ENCODE measurements around the gene KCNJ2.

KCNJ2 gene

DNA sequence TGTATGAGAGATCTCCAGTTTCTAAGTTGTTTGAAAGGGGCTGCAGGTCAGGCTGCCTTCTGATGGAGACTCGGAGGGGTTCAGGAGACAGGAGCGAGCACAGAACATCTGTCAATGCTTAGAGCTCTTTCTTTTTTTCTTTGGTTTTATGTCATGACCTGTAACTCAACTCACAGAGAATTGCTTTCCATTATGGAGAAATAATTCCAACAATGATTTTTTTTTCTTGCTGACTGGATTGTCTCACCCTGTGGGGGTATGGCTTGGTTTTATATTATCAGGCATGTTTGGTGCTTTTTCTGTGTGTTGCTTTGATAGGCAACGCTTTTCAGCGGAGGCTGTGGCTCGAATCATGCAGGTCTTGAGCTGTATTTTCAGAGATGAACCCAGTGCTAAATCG, 10.7 kb upstream of the KCNJ2 start:
- Histone ChIP-seq H3K9me2 (ENCODE audit: low read depth, low read length) (no peaks in the 10 kb centered on the region), H3K27me3 (ENCODE audit: insufficient read depth, low read length) (no peaks in the 10 kb centered on the region), H2AFZ (ENCODE audit: low read length) (no peak overlapping the region), H4K20me1 (ENCODE audit: insufficient read depth, low read length) (no peaks in the 10 kb centered on the region), H3K9ac (ENCODE audit: low read length) (no peak overlapping the region), H3K27ac (ENCODE audit: low read depth, low read length, poor library complexity, severe bottlenecking) (no peak overlapping the region), H3F3A (ENCODE audit: insufficient read depth, low read length) (no peaks in the 10 kb centered on the region), H3K9me3 (ENCODE audit: low read length) (no peaks in the 10 kb centered on the region), H3K4me3 (ENCODE audit: low read depth, low read length, poor library complexity, severe bottlenecking) (no peak overlapping the region), H3K79me2 (ENCODE audit: insufficient read depth, low read length) (no peaks in the 10 kb centered on the region), H3K4me1 (ENCODE audit: insufficient read depth, low read length, severe bottlenecking) (no peaks in the 10 kb centered on the region), H3K36me3 (ENCODE audit: insufficient read depth, low read length) (no peaks in the 10 kb centered on the region), H3K4me2 (ENCODE audit: low read length) (no peak overlapping the region)
- no peak for TF ChIP-seq CTCF (IDR thresholded peaks at IDR 0.05; ENCODE audit: low read length)
- no peak for TF ChIP-seq EZH2 (IDR thresholded peaks at IDR 0.05; ENCODE audit: borderline replicate concordance, low read length)

GRCh38 chr17:70159980-70160379, 9.4 kb upstream of the KCNJ2 start:
- Histone ChIP-seq H3K27ac (ENCODE audit: low read depth, low read length, poor library complexity, severe bottlenecking) (no peak overlapping the region), H3K4me1 (ENCODE audit: insufficient read depth, low read length, severe bottlenecking) (peaks cover 3% of the 10 kb centered on the region), H2AFZ (ENCODE audit: low read length) (no peak overlapping the region), H3K9ac (ENCODE audit: low read length) (no peak overlapping the region), H3K36me3 (ENCODE audit: insufficient read depth, low read length) (no peaks in the 10 kb centered on the region), H4K20me1 (ENCODE audit: insufficient read depth, low read length) (no peaks in the 10 kb centered on the region), H3F3A (ENCODE audit: insufficient read depth, low read length) (no peaks in the 10 kb centered on the region), H3K9me3 (ENCODE audit: low read length) (no peaks in the 10 kb centered on the region), H3K79me2 (ENCODE audit: insufficient read depth, low read length) (no peaks in the 10 kb centered on the region), H3K27me3 (ENCODE audit: insufficient read depth, low read length) (no peaks in the 10 kb centered on the region), H3K4me2 (ENCODE audit: low read length) (no peak overlapping the region), H3K9me2 (ENCODE audit: low read depth, low read length) (no peaks in the 10 kb centered on the region), H3K4me3 (ENCODE audit: low read depth, low read length, poor library complexity, severe bottlenecking) (no peak overlapping the region)
- TF ChIP-seq CTCF (IDR thresholded peaks at IDR 0.05; ENCODE audit: low read length) (no peak), EZH2 (IDR thresholded peaks at IDR 0.05; ENCODE audit: borderline replicate concordance, low read length) (no peak)

- H3K27me3 ChIP-seq (ENCODE audit: insufficient read depth, low read length) = no peaks in the 10 kb centered on the region
- H3K4me2 ChIP-seq (ENCODE audit: low read length) = no peak overlapping the region
- H3K27ac ChIP-seq (ENCODE audit: low read depth, low read length, poor library complexity, severe bottlenecking) = no peak overlapping the region
- no peak overlapping the region for H3K9ac ChIP-seq (ENCODE audit: low read length)
- H2AFZ ChIP-seq (ENCODE audit: low read length) = no peak overlapping the region
- H3K4me1 ChIP-seq (ENCODE audit: insufficient read depth, low read length, severe bottlenecking) = peaks cover 3% of the 10 kb centered on the region
- no peaks in the 10 kb centered on the region for H3K9me2 ChIP-seq (ENCODE audit: low read depth, low read length)
- H3K9me3 ChIP-seq (ENCODE audit: low read length) = no peaks in the 10 kb centered on the region
- no peak overlapping the region for H3K4me3 ChIP-seq (ENCODE audit: low read depth, low read length, poor library complexity, severe bottlenecking)
- no peaks in the 10 kb centered on the region for H3K36me3 ChIP-seq (ENCODE audit: insufficient read depth, low read length)
- no peaks in the 10 kb centered on the region for H3F3A ChIP-seq (ENCODE audit: insufficient read depth, low read length)
- no peaks in the 10 kb centered on the region for H3K79me2 ChIP-seq (ENCODE audit: insufficient read depth, low read length)
- TF ChIP-seq EZH2 (IDR thresholded peaks at IDR 0.05; ENCODE audit: borderline replicate concordance, low read length) (no peak), CTCF (IDR thresholded peaks at IDR 0.05; ENCODE audit: low read length) (no peak)
- no peaks in the 10 kb centered on the region for H4K20me1 ChIP-seq (ENCODE audit: insufficient read depth, low read length)
Measured at GRCh38 chr17:70161519-70161918, 7.8 kb upstream of the KCNJ2 start.
